Measurements from ENCODE around the gene AMN1.

The AMN1 gene

GRCh38 chr12:31773867-31774266, 45.0 kb upstream of the AMN1 start:
- no peaks in the 10 kb centered on the region for H3K9me3 ChIP-seq (ENCODE audit: control insufficient read depth, insufficient read depth, low read depth, low read length)
- H3K27ac ChIP-seq (ENCODE audit: extremely low read depth, low read depth, low read length), result no peak overlapping the region
- POLR2A ChIA-PET, result no interaction called here
- no peak overlapping the region for H3K4me3 ChIP-seq (ENCODE audit: low read depth, low read length)
- H3K4me1 ChIP-seq (ENCODE audit: control insufficient read depth, insufficient read depth, low read length), result no peaks in the 10 kb centered on the region
- CTCF ChIA-PET, result no interaction called here
- H3K36me3 ChIP-seq (ENCODE audit: control insufficient read depth in 2 of 2, insufficient read depth in 1 of 2, low read length in 2 of 2), result no peaks in the 10 kb centered on the region; a peak in 1 of 3 replicates
- TF ChIP-seq ZBTB11 (tag by site-specific recombination; conservative IDR thresholded peaks at IDR 0.05; ENCODE audit: low read depth) (no peak), HOXA7 (CRISPR knock-in tag; IDR thresholded peaks at IDR 0.05; ENCODE audit: borderline replicate concordance) (no peak), ZNF664 (tag by site-specific recombination; IDR thresholded peaks at IDR 0.05) (no peak), ZNF529 (tag by site-specific recombination; IDR thresholded peaks at IDR 0.05; ENCODE audit: insufficient replicate concordance) (no peak), PRDM10 (tag by site-specific recombination; IDR thresholded peaks at IDR 0.05) (no peak), ZNF707 (tag by site-specific recombination; IDR thresholded peaks at IDR 0.05) (no peak), ZNF398 (tag by site-specific recombination; IDR thresholded peaks at IDR 0.05) (no peak), RBAK (tag by site-specific recombination; IDR thresholded peaks at IDR 0.05) (no peak), ZBTB49 (tag by site-specific recombination; IDR thresholded peaks at IDR 0.05; ENCODE audit: low read depth) (no peak), PRDM2 (tag by site-specific recombination; IDR thresholded peaks at IDR 0.05; ENCODE audit: borderline replicate concordance) (no peak), ZNF184 (tag by site-specific recombination; IDR thresholded peaks at IDR 0.05) (no peak), TRIM28 (IDR thresholded peaks at IDR 0.05; ENCODE audit: borderline replicate concordance, low read length) (no peak), ZNF626 (tag by site-specific recombination; IDR thresholded peaks at IDR 0.05) (no peak), KLF17 (tag by site-specific recombination; IDR thresholded peaks at IDR 0.05) (no peak), TSHZ1 (tag by site-specific recombination; IDR thresholded peaks at IDR 0.05; ENCODE audit: borderline replicate concordance) (no peak)
